Esophagus muscularis mucosa (tissue), 4 donors: ENCODE results near the gene KCNQ5.

Experiments
- EP300 ChIP-seq: sonication (generic); formaldehyde crosslinking; IDR thresholded peaks from one replicate; pipeline ENCODE4 v1.6.1; 2017; ENCODE audit warnings: antibody characterized with exemption
- POLR2A ChIP-seq: fragments of 450-650 bp; IDR thresholded peaks from one replicate; pipeline ENCODE4 v1.6.1; 2017; ENCODE audit warnings: antibody characterized with exemption, moderate library complexity, mild to moderate bottlenecking, low read depth
- POLR2AphosphoS5 ChIP-seq, 2 donors: sonication (generic); formaldehyde crosslinking; IDR thresholded peaks; one replicate each; pipeline ENCODE4 v1.6.1; 2017; ENCODE audit warnings: antibody characterized with exemption in 2 of 2
- TF ChIP-seq, protein P1 (sequence below), 3 experiments: fragments of 200-600 bp in 2 of 3; fragments of 450-650 bp in 1 of 3; sonication (generic) in 2 of 3; IDR thresholded peaks; one replicate each; pipeline ENCODE4 v1.5.1; 2017 to 2019; ENCODE audit warnings: antibody characterized with exemption in 3 of 3, mild to moderate bottlenecking in 2 of 3, moderate library complexity in 1 of 3

DNA sequence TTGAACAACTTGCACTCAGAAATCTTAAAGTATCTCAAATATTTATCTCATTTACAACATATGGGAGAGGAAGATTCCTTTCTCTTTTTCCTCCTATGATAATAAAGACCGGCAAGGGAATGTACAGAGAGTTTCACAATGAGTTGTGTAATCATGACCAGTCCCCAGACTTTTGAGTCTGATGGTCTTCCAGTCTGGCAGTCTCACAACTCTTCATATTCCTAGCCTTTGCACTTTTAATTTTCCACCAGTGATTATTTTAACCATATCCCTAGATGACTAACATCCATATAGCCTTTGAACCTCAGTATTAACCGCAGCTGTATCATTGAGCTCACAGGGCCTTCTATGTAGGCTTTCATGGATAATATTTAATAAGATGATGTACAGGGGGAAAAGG lies 324.9 kb downstream of the KCNQ5 start:
- TF ChIP-seq POLR2A (no peak), POLR2AphosphoS5 (IDR thresholded peaks at IDR 0.05) (no peak), EP300 (no peak)
- TF ChIP-seq, protein P1, sequence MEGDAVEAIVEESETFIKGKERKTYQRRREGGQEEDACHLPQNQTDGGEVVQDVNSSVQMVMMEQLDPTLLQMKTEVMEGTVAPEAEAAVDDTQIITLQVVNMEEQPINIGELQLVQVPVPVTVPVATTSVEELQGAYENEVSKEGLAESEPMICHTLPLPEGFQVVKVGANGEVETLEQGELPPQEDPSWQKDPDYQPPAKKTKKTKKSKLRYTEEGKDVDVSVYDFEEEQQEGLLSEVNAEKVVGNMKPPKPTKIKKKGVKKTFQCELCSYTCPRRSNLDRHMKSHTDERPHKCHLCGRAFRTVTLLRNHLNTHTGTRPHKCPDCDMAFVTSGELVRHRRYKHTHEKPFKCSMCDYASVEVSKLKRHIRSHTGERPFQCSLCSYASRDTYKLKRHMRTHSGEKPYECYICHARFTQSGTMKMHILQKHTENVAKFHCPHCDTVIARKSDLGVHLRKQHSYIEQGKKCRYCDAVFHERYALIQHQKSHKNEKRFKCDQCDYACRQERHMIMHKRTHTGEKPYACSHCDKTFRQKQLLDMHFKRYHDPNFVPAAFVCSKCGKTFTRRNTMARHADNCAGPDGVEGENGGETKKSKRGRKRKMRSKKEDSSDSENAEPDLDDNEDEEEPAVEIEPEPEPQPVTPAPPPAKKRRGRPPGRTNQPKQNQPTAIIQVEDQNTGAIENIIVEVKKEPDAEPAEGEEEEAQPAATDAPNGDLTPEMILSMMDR (IDR thresholded peaks at IDR 0.05) = no peak
